ENCODE measurements around the gene CORIN.
"Not testable (repeated sequence)": the region's sequence is repeated elsewhere in the genome, so short reads cannot be mapped to it uniquely, and the experiment has no call there.

CORIN gene

GRCh38 chr4:47557255-47557654 lies 280.6 kb downstream of the CORIN start:
- Histone ChIP-seq H3K27me3 (replicated peaks; ENCODE audit: insufficient read depth, low read length) (no peaks in the 10 kb centered on the region), H2AFZ (ENCODE audit: low read length) (no peak overlapping the region), H3K27ac (ENCODE audit: low read length) (no peak overlapping the region), H3K4me1 (ENCODE audit: low read length) (no peaks in the 10 kb centered on the region), H3K36me3 (replicated peaks; ENCODE audit: insufficient read depth, low read length) (no peaks in the 10 kb centered on the region), H3K9me2 (replicated peaks; ENCODE audit: insufficient read depth, low read length) (no peaks in the 10 kb centered on the region), H4K20me1 (ENCODE audit: insufficient read depth, low read length) (no peaks in the 10 kb centered on the region), H3K4me3 (ENCODE audit: low read length) (no peak overlapping the region), H3K79me2 (ENCODE audit: low read length) (no peaks in the 10 kb centered on the region), H3F3A (ENCODE audit: insufficient read depth, low read length) (no peaks in the 10 kb centered on the region), H3K9me3 (replicated peaks; ENCODE audit: insufficient read depth, low read length) (no peaks in the 10 kb centered on the region), H3K4me2 (ENCODE audit: low read depth, low read length) (no peak overlapping the region), H3K9ac (ENCODE audit: low read length) (no peak overlapping the region)
- no peak for DNase-seq
- TF ChIP-seq EZH2phosphoT487 (IDR thresholded peaks at IDR 0.05; ENCODE audit: low read length) (no peak), CTCF (IDR thresholded peaks at IDR 0.05; ENCODE audit: low read length) (no peak), EZH2 (optimal IDR thresholded peaks at IDR 0.05; ENCODE audit: low read depth, low read length) (no peak)

DNA sequence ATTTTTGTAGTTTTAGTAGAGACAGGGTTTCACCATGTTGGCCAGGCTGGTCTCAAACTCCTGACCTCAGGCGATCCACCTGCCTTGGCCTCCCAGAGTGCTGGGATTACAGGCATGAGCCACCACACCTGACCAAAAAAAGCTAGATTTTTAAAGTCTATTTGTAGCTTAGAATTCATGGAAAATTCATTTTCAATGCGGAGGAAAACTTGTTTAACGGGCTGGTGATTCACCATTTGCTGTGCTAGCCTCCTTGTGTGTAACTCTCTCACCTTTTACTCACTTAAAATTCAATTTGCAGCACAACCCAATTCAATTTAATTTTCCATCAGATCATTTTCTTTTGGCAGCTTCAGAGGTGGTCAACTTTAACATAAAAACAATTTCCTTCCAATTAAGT lies 281.9 kb downstream of the CORIN start:
- H3K4me3 ChIP-seq (ENCODE audit: low read length); H3K4me1 ChIP-seq (ENCODE audit: low read length); H3F3A ChIP-seq (ENCODE audit: insufficient read depth, low read length); H3K27me3 ChIP-seq (replicated peaks; ENCODE audit: insufficient read depth, low read length); H3K27ac ChIP-seq (ENCODE audit: low read length); H3K4me2 ChIP-seq (ENCODE audit: low read depth, low read length); H2AFZ ChIP-seq (ENCODE audit: low read length); H3K79me2 ChIP-seq (ENCODE audit: low read length); H3K9me2 ChIP-seq (replicated peaks; ENCODE audit: insufficient read depth, low read length); H3K36me3 ChIP-seq (replicated peaks; ENCODE audit: insufficient read depth, low read length); H3K9ac ChIP-seq (ENCODE audit: low read length); H3K9me3 ChIP-seq (replicated peaks; ENCODE audit: insufficient read depth, low read length); DNase-seq; H4K20me1 ChIP-seq (ENCODE audit: insufficient read depth, low read length): not testable (repeated sequence)

DNA sequence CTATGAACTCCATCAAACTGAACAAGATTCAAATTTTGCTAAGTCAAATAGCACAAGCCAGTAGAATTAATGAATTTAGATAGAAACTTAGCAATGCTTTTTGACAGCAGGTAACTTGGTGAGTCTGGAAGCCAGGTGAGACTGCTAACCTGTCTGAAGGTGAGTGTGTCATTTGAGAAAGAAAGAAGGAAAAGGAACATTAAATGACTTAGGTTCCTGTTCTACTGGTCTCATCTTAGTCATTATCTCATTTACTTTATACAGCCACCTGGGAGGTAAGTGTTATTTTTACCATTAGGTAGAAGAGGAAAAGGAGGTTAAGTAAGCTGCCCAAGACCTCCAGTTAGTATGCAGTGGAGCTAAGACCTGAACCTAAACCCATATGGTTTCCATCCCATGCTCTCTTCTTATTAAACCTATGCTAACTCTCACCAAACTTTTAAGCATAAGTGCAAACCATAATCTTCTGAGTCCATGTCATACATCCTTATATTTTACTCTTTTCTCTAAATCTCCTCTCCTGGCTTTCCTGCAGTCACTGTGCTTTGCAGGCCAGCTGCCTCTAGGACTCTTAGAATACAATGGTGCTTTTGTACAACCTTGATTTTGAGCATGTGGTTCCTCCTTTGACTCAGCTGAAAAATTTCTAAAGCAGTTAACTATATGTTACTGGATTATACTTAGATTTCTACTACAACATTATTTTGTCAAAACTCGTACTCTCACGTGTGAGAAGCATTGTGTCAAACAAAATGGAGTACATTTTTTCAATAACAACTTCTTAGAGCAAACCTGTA lies 284.3 kb downstream of the CORIN start:
- DNase-seq, result no peak
- no peak for TF ChIP-seq EZH2 (optimal IDR thresholded peaks at IDR 0.05; ENCODE audit: low read depth, low read length)
- TF ChIP-seq CTCF (IDR thresholded peaks at IDR 0.05; ENCODE audit: low read length), result no peak
- TF ChIP-seq EZH2phosphoT487 (IDR thresholded peaks at IDR 0.05; ENCODE audit: low read length), result no peak

DNA sequence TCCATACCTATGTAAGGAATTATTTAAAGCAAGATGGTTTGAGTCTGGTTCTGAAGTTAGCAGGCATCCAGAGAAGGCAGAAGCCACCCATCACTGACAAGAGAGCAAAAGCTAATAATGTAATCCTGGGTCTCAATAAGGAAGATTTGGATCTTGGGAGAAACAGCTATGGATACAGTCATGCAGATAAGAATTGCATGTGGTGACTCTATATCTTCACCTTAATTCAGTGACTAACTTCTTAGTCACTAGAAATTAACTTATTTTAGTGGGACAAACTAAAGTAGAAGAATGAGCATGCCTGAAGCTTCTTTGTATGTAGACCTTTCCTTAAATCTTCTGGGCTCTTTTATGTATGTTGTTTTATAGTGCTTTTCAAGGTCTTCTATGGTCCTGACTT lies 286.2 kb downstream of the CORIN start:
- H3K36me3 ChIP-seq (replicated peaks; ENCODE audit: insufficient read depth, low read length), result no peaks in the 10 kb centered on the region
- no peak for DNase-seq
- H3K27me3 ChIP-seq (replicated peaks; ENCODE audit: insufficient read depth, low read length), result no peaks in the 10 kb centered on the region
- H3K9me2 ChIP-seq (replicated peaks; ENCODE audit: insufficient read depth, low read length), result no peaks in the 10 kb centered on the region
- no peak overlapping the region for H3K27ac ChIP-seq (ENCODE audit: low read length)
- no peaks in the 10 kb centered on the region for H3K79me2 ChIP-seq (ENCODE audit: low read length)
- no peak overlapping the region for H3K4me3 ChIP-seq (ENCODE audit: low read length)
- H3F3A ChIP-seq (ENCODE audit: insufficient read depth, low read length), result no peaks in the 10 kb centered on the region
- H3K4me2 ChIP-seq (ENCODE audit: low read depth, low read length), result no peak overlapping the region
- TF ChIP-seq EZH2phosphoT487 (IDR thresholded peaks at IDR 0.05; ENCODE audit: low read length), result no peak
- no peak for TF ChIP-seq CTCF (IDR thresholded peaks at IDR 0.05; ENCODE audit: low read length)
- TF ChIP-seq EZH2 (optimal IDR thresholded peaks at IDR 0.05; ENCODE audit: low read depth, low read length), result no peak
- H3K4me1 ChIP-seq (ENCODE audit: low read length), result no peaks in the 10 kb centered on the region
- H3K9me3 ChIP-seq (replicated peaks; ENCODE audit: insufficient read depth, low read length), result no peaks in the 10 kb centered on the region
- H4K20me1 ChIP-seq (ENCODE audit: insufficient read depth, low read length), result no peaks in the 10 kb centered on the region
- no peak overlapping the region for H2AFZ ChIP-seq (ENCODE audit: low read length)
- H3K9ac ChIP-seq (ENCODE audit: low read length), result no peak overlapping the region

More for the DNA sequence above, 284.3 kb downstream of the CORIN start:
- H3K79me2 ChIP-seq (ENCODE audit: low read length), result no peaks in the 10 kb centered on the region
- H3K9ac ChIP-seq (ENCODE audit: low read length), result no peak overlapping the region
- H3K27me3 ChIP-seq (replicated peaks; ENCODE audit: insufficient read depth, low read length), result no peaks in the 10 kb centered on the region
- no peaks in the 10 kb centered on the region for H4K20me1 ChIP-seq (ENCODE audit: insufficient read depth, low read length)
- no peak overlapping the region for H3K27ac ChIP-seq (ENCODE audit: low read length)
- no peaks in the 10 kb centered on the region for H3K36me3 ChIP-seq (replicated peaks; ENCODE audit: insufficient read depth, low read length)
- no peak overlapping the region for H2AFZ ChIP-seq (ENCODE audit: low read length)
- H3F3A ChIP-seq (ENCODE audit: insufficient read depth, low read length), result no peaks in the 10 kb centered on the region
- H3K4me3 ChIP-seq (ENCODE audit: low read length), result no peak overlapping the region
- no peaks in the 10 kb centered on the region for H3K9me3 ChIP-seq (replicated peaks; ENCODE audit: insufficient read depth, low read length)
- no peak overlapping the region for H3K4me2 ChIP-seq (ENCODE audit: low read depth, low read length)
- H3K9me2 ChIP-seq (replicated peaks; ENCODE audit: insufficient read depth, low read length), result no peaks in the 10 kb centered on the region
- H3K4me1 ChIP-seq (ENCODE audit: low read length), result no peaks in the 10 kb centered on the region

Measured in MM.1S (cell line).